Loucy (cell line): Measurements from ENCODE around the gene ZNF282.

ENCODE experiments used
- CTCF ChIP-seq: fragments of 200-600 bp; sonication (generic); conservative IDR thresholded peaks from 2 replicates; pipeline ENCODE4 v1.5.1; 2014; ENCODE audit warnings: mild to moderate bottlenecking, antibody characterized with exemption, low read length
- EZH2phosphoT487 ChIP-seq: fragments of 200-600 bp; IDR thresholded peaks from 2 replicates; pipeline ENCODE4 v1.6.1; 2018; ENCODE audit warnings: antibody characterized with exemption, mild to moderate bottlenecking, moderate library complexity, borderline replicate concordance

GRCh38 chr7:149209518-149210269 lies 14.3 kb downstream of the ZNF282 start:
- TF ChIP-seq CTCF (peak; percentile 91), EZH2phosphoT487 (no peak)
